ENCODE measurements around the gene MAEL. TPM values are rescaled to one million over a fixed set of nuclear protein-coding genes. Genes with fewer than 3 reads are reported as not detected.

The MAEL gene
- total and polyA plus RNA-seq, 2 experiments from 2014 or later: 0.76 to 0.95 TPM

- TF ChIP-seq NANOG (IDR thresholded peaks at IDR 0.05; ENCODE audit: borderline replicate concordance): no peak
- no peak for TF ChIP-seq CREB1 (CRISPR knock-in tag; IDR thresholded peaks at IDR 0.05; ENCODE audit: low read depth)
- TF ChIP-seq CTCF (conservative IDR thresholded peaks at IDR 0.05; ENCODE audit: low read depth in 2 of 2): no peak
- TF ChIP-seq EZH2 (IDR thresholded peaks at IDR 0.05; ENCODE audit: low read depth, unreplicated experiment): no peak
Observed at GRCh38 chr1:166980383-166980782, 8.7 kb upstream of the MAEL start (continued).

- no peak overlapping the region for H2AFZ ChIP-seq
- no peaks in the 10 kb centered on the region for H3K9me2 ChIP-seq (ENCODE audit: insufficient read depth)
- H3K36me3 ChIP-seq (ENCODE audit: insufficient read depth): no peaks in the 10 kb centered on the region
- ATAC-seq: no peak
- no peak overlapping the region for H3K4me3 ChIP-seq
- H4K20me1 ChIP-seq (replicated peaks; ENCODE audit: insufficient read depth): no peaks in the 10 kb centered on the region
- no peaks in the 10 kb centered on the region for H3K79me2 ChIP-seq (replicated peaks; ENCODE audit: insufficient read depth)
- peaks cover 4% of the 10 kb centered on the region; the same call in 1 of the 2 replicates for H3K4me1 ChIP-seq (ENCODE audit: insufficient read depth)
- Mint-ChIP-seq H3K27me3 (ENCODE audit: insufficient read depth, low read depth, poor library complexity) (peaks cover 19% of the 10 kb centered on the region), H3K9me3 (no peaks in the 10 kb centered on the region), H3K27ac (no peak overlapping the region), H3K4me1 (peaks cover 4% of the 10 kb centered on the region; the same call in 2 of the 3 replicates), H3K36me3 (ENCODE audit: low read depth) (no peaks in the 10 kb centered on the region), H3K4me3 (no peak overlapping the region)
- H3K4me2 ChIP-seq: no peak overlapping the region
- DNase-seq (ENCODE audit: low spot score): no peak
- peaks cover 37% of the 10 kb centered on the region for H3K27me3 ChIP-seq (ENCODE audit: insufficient read depth)
- H3K27ac ChIP-seq (ENCODE audit: low read depth): no peak overlapping the region
- no peaks in the 10 kb centered on the region; the same call in 1 of the 2 replicates for H3F3A ChIP-seq (replicated peaks; ENCODE audit: low read depth)
- TF ChIP-seq ZNF114 (CRISPR knock-in tag; IDR thresholded peaks at IDR 0.05): no peak
- no peak for TF ChIP-seq STAT1 (IDR thresholded peaks at IDR 0.05; ENCODE audit: unreplicated experiment)
- no peak for TF ChIP-seq JUNB (IDR thresholded peaks at IDR 0.05; ENCODE audit: unreplicated experiment)
- TF ChIP-seq EZH2 (IDR thresholded peaks at IDR 0.05; ENCODE audit: low read depth, unreplicated experiment): no peak
- no peak for TF ChIP-seq CREB1 (CRISPR knock-in tag; IDR thresholded peaks at IDR 0.05; ENCODE audit: low read depth)
- TF ChIP-seq EZH2phosphoT487 (IDR thresholded peaks at IDR 0.05; ENCODE audit: unreplicated experiment): no peak
- TF ChIP-seq ETS1 (IDR thresholded peaks at IDR 0.05): no peak
- TF ChIP-seq REST (IDR thresholded peaks at IDR 0.05; ENCODE audit: unreplicated experiment): no peak
- TF ChIP-seq POLR2AphosphoS5 (IDR thresholded peaks at IDR 0.05; ENCODE audit: low read depth): no peak
- TF ChIP-seq NANOG (IDR thresholded peaks at IDR 0.05; ENCODE audit: borderline replicate concordance): no peak
- no peak for TF ChIP-seq ZNF331 (CRISPR knock-in tag; IDR thresholded peaks at IDR 0.05; ENCODE audit: low read depth)
- TF ChIP-seq CTCF (conservative IDR thresholded peaks at IDR 0.05; ENCODE audit: low read depth in 2 of 2): no peak
Observed at GRCh38 chr1:166980818-166981217, 8.3 kb upstream of the MAEL start.
